Measurements from ENCODE around the gene OR2L13. TPM values are rescaled to one million over a fixed set of nuclear protein-coding genes. Genes with fewer than 3 reads are reported as not detected.

OR2L13 gene
- total RNA-seq, 1 experiment from 2014 or later, result not detected

Other genes with a start within 250 kb of the OR2L13 start
- not detected for gene TRIM58, start 238.0 kb upstream of the OR2L13 start, total RNA-seq (2021; ENCODE audit: unreplicated experiment)
- not detected for gene OR2W3, start 199.6 kb upstream of the OR2L13 start, total RNA-seq (2021; ENCODE audit: unreplicated experiment)
- gene OR2T8, start 174.9 kb upstream of the OR2L13 start, total RNA-seq (2021; ENCODE audit: unreplicated experiment), result not detected
- not detected for gene OR2AJ1, start 170.3 kb upstream of the OR2L13 start, total RNA-seq (2021; ENCODE audit: unreplicated experiment)
- not detected for gene OR2L8, start 146.3 kb upstream of the OR2L13 start, total RNA-seq (2021; ENCODE audit: unreplicated experiment)
- gene OR2AK2, start 130.0 kb upstream of the OR2L13 start, total RNA-seq (2021; ENCODE audit: unreplicated experiment), result not detected
- gene OR2L5, start 81.5 kb upstream of the OR2L13 start, total RNA-seq (2021; ENCODE audit: unreplicated experiment), result not detected
- not detected for gene OR2L2, start 65.1 kb upstream of the OR2L13 start, total RNA-seq (2021; ENCODE audit: unreplicated experiment)
- not detected for gene OR2L3, start 48.3 kb upstream of the OR2L13 start, total RNA-seq (2021; ENCODE audit: unreplicated experiment)
- not detected for gene OR2M5, start 50.0 kb downstream of the OR2L13 start, total RNA-seq (2021; ENCODE audit: unreplicated experiment)
- gene OR2M2, start 79.6 kb downstream of the OR2L13 start, total RNA-seq (2021; ENCODE audit: unreplicated experiment), result not detected
- gene OR2M3, start 102.1 kb downstream of the OR2L13 start, total RNA-seq (2021; ENCODE audit: unreplicated experiment), result not detected
- gene OR2M4, start 136.2 kb downstream of the OR2L13 start, total RNA-seq (2021; ENCODE audit: unreplicated experiment), result not detected
- not detected for gene OR2T33, start 182.8 kb downstream of the OR2L13 start, total RNA-seq (2021; ENCODE audit: unreplicated experiment)
- not detected for gene OR2T12, start 208.2 kb downstream of the OR2L13 start, total RNA-seq (2021; ENCODE audit: unreplicated experiment)
- gene OR2M7, start 229.4 kb downstream of the OR2L13 start, total RNA-seq (2021; ENCODE audit: unreplicated experiment), result not detected